T-helper 1 cell (primary cell): ENCODE results near the gene C22orf39.

Experiments used
- DNase-seq, 5 donors: peaks; one replicate each; pipeline ENCODE4 v3.0.0-alpha.2; 2012 to 2020

Gene C22orf39

GRCh38 chr22:19397734-19398104 lies 49.8 kb downstream of the C22orf39 start:
- no peak for DNase-seq

GRCh38 chr22:19396934-19397733 lies 50.4 kb downstream of the C22orf39 start:
- no peak for DNase-seq

- DNase-seq = no peak
Measured at GRCh38 chr22:19396561-19396933, 51.0 kb downstream of the C22orf39 start.

- DNase-seq = no peak
Measured at GRCh38 chr22:19395276-19395675, 52.2 kb downstream of the C22orf39 start.

- DNase-seq = no peak
Measured at GRCh38 chr22:19394274-19395050, 53.0 kb downstream of the C22orf39 start.

GRCh38 chr22:19393704-19394103 lies 53.8 kb downstream of the C22orf39 start:
- no peak for DNase-seq
